ENCODE results near the gene KCNQ1. TPM values are rescaled to one million over a fixed set of nuclear protein-coding genes. Genes with fewer than 3 reads are reported as not detected.

KCNQ1 gene
- total RNA-seq, 1 experiment from 2014 or later = 1.0 TPM

DNA sequence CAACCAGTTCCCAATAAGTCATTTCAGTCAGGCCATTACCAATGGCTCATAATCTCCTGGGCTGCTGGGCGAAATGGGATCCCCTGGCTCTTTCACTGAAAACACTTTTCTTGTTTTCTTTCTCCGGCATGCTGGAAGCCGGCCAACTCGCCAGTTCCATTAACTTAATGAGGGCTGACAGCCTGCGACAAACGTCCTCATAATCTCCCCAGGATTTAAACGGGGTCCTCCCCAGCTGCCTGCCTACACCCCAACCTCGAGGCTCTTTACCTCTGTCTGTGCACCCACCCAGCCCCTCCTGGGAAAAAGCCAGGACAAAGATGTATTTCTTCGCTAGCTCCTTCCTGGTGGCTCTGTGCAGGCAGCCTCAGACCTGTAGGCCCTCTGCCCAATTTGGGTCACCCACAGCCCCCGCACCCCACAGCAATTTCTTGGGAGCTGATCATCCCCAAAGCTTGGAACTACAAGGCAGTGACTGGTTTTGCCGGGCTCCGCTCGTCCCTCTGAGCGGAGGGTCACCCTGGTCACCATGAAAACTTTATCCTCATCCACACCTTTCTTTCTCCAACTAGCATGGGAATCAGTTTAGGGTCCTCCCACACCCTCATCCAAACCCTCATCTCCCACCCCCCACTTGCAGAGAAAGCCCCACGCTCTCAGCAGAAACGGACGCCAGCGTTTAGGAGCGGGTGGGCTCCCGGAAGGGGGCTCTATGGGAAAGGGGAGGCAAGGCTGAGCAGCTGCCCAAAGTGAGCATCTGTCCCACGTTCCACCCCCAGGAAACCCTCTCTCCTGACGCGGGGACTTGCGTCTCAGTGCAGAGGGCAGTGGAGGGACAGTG, 306.1 kb downstream of the KCNQ1 start:
- H3K27ac Mint-ChIP-seq (ENCODE audit: unreplicated experiment) = no peak overlapping the region
- H3K36me3 Mint-ChIP-seq (ENCODE audit: insufficient read depth, unreplicated experiment) = no peaks in the 10 kb centered on the region
- Histone ChIP-seq H3K4me3 (ENCODE audit: low read depth, low read length) (no peak overlapping the region), H3K27me3 (replicated peaks; ENCODE audit: control insufficient read depth, insufficient read depth, low read length) (no peaks in the 10 kb centered on the region), H3K4me1 (peaks cover 5% of the 10 kb centered on the region; the same call in 1 of the 2 replicates), H3K9me3 (peaks cover 3% of the 10 kb centered on the region; the same call in 1 of the 2 replicates), H3K36me3 (ENCODE audit: control insufficient read depth, insufficient read depth, low read length) (no peaks in the 10 kb centered on the region)
- no peaks in the 10 kb centered on the region for H3K4me1 Mint-ChIP-seq (ENCODE audit: low read depth, unreplicated experiment)
- ChIA-PET POLR2A (no interaction called here), CTCF (no interaction called here)
- intact Hi-C loops (cut with micrococcal nuclease; ENCODE audit: unreplicated experiment) = no loop called here
- H3K4me3 Mint-ChIP-seq (ENCODE audit: unreplicated experiment) = no peak overlapping the region
- TF ChIP-seq, protein P1, sequence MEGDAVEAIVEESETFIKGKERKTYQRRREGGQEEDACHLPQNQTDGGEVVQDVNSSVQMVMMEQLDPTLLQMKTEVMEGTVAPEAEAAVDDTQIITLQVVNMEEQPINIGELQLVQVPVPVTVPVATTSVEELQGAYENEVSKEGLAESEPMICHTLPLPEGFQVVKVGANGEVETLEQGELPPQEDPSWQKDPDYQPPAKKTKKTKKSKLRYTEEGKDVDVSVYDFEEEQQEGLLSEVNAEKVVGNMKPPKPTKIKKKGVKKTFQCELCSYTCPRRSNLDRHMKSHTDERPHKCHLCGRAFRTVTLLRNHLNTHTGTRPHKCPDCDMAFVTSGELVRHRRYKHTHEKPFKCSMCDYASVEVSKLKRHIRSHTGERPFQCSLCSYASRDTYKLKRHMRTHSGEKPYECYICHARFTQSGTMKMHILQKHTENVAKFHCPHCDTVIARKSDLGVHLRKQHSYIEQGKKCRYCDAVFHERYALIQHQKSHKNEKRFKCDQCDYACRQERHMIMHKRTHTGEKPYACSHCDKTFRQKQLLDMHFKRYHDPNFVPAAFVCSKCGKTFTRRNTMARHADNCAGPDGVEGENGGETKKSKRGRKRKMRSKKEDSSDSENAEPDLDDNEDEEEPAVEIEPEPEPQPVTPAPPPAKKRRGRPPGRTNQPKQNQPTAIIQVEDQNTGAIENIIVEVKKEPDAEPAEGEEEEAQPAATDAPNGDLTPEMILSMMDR (IDR thresholded peaks at IDR 0.05; ENCODE audit: insufficient read depth in 1 of 2, low read depth in 1 of 2, low read length in 1 of 2, severe bottlenecking in 1 of 2, unreplicated experiment in 1 of 2) = no peak
- H3K9me3 Mint-ChIP-seq (ENCODE audit: unreplicated experiment) = no peaks in the 10 kb centered on the region
- no TSS peak for BruUV-seq (replicated peaks)
- no peaks in the 10 kb centered on the region for H3K27me3 Mint-ChIP-seq (ENCODE audit: insufficient read depth, unreplicated experiment)
- peak in 1 of 2 experiments; percentile 22 for DNase-seq

DNA sequence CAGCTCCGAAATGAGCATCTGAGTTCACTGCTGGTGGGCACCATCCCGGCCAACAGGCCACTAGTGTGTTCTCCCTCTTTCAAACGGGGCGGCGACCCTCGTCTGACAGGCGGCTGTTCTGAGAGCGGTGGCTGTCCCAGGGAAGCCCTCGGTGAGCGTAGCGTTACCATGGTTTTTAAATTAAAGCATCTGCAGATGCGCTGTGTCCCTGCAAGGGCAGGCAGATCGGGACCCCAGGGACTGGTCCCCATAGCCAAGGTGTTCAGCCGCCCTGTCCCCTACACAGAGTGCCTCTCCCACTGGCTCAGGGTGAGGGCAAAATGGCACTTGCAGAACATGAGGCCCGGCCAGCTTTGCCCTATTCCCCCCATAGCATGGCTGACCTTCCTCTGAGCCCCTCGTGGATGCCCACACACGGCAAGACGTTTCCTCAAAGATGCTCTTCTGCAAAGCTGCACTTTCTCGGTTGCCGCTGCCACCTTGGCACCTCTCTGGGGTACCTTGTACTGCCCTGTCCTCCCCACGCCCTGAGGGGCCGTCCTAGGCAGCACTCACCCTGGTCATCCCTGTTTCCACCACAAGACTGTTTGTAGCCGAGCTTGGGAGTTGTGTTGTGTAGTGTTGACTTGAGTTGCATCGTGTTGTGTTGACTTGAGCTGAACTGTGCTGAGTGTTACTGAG, 306.9 kb downstream of the KCNQ1 start:
- H3K27me3 ChIP-seq (replicated peaks; ENCODE audit: control insufficient read depth, insufficient read depth, low read length) = no peaks in the 10 kb centered on the region
- ChIA-PET POLR2A (no interaction called here), CTCF (no interaction called here)
- Mint-ChIP-seq H3K4me3 (ENCODE audit: unreplicated experiment) (no peak overlapping the region), H3K27me3 (ENCODE audit: insufficient read depth, unreplicated experiment) (no peaks in the 10 kb centered on the region), H3K36me3 (ENCODE audit: insufficient read depth, unreplicated experiment) (no peaks in the 10 kb centered on the region), H3K27ac (ENCODE audit: unreplicated experiment) (no peak overlapping the region), H3K9me3 (ENCODE audit: unreplicated experiment) (no peaks in the 10 kb centered on the region), H3K4me1 (ENCODE audit: low read depth, unreplicated experiment) (no peaks in the 10 kb centered on the region)
- H3K4me3 ChIP-seq (ENCODE audit: low read depth, low read length) = no peak overlapping the region
- intact Hi-C loops (cut with micrococcal nuclease; ENCODE audit: unreplicated experiment) = no loop called here
- DNase-seq = peak in 1 of 2 experiments; percentile 16
- peaks cover 5% of the 10 kb centered on the region; the same call in 1 of the 2 replicates for H3K4me1 ChIP-seq
- no TSS peak for BruUV-seq (replicated peaks)
- TF ChIP-seq, protein P1 (IDR thresholded peaks at IDR 0.05; ENCODE audit: insufficient read depth in 1 of 2, low read depth in 1 of 2, low read length in 1 of 2, severe bottlenecking in 1 of 2, unreplicated experiment in 1 of 2) = no peak
- peaks cover 3% of the 10 kb centered on the region; the same call in 1 of the 2 replicates for H3K9me3 ChIP-seq
- no peaks in the 10 kb centered on the region for H3K36me3 ChIP-seq (ENCODE audit: control insufficient read depth, insufficient read depth, low read length)

DNA sequence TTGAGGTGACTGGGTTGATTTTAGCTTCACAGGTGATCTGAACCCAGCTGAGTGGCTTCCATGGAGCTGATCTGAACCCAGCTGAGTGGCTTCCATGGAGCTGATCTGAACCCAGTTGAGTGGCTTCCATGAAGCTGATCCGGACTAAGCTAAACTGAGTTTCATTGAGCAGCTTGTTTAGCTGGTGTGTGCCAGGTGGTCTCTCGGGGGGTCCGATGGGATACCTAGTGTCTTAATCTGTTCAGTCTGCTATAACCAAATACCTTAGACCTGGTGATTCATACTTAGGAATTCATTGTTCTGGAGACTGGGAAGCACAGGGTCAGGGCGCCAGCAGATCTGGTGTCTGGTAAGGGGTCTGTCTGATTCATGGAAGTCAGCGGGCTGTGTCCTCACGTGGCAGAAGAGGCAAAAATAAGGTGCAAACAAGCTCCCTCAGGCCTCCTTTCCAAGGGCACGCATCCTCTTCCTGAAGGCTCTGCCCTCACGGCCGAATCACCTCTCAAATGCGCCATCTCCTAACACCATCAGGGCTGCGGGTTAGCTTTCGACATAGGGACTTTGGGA, 307.5 kb downstream of the KCNQ1 start:
- Mint-ChIP-seq H3K4me3 (ENCODE audit: unreplicated experiment) (no peak overlapping the region), H3K4me1 (ENCODE audit: low read depth, unreplicated experiment) (no peaks in the 10 kb centered on the region), H3K36me3 (ENCODE audit: insufficient read depth, unreplicated experiment) (no peaks in the 10 kb centered on the region), H3K27ac (ENCODE audit: unreplicated experiment) (no peak overlapping the region), H3K9me3 (ENCODE audit: unreplicated experiment) (no peaks in the 10 kb centered on the region), H3K27me3 (ENCODE audit: insufficient read depth, unreplicated experiment) (no peaks in the 10 kb centered on the region)
- ChIA-PET POLR2A (no interaction called here), CTCF (no interaction called here)
- TF ChIP-seq, protein P1 (IDR thresholded peaks at IDR 0.05; ENCODE audit: insufficient read depth in 1 of 2, low read depth in 1 of 2, low read length in 1 of 2, severe bottlenecking in 1 of 2, unreplicated experiment in 1 of 2) = no peak
- Histone ChIP-seq H3K27me3 (replicated peaks; ENCODE audit: control insufficient read depth, insufficient read depth, low read length) (no peaks in the 10 kb centered on the region), H3K4me3 (ENCODE audit: low read depth, low read length) (no peak overlapping the region), H3K36me3 (ENCODE audit: control insufficient read depth, insufficient read depth, low read length) (no peaks in the 10 kb centered on the region), H3K4me1 (peaks cover 5% of the 10 kb centered on the region; the same call in 1 of the 2 replicates), H3K9me3 (peaks cover 7% of the 10 kb centered on the region; the same call in 1 of the 2 replicates)
- peak in 1 of 2 experiments; percentile 33 for DNase-seq
- BruUV-seq (replicated peaks) = no TSS peak
- intact Hi-C loops (cut with micrococcal nuclease; ENCODE audit: unreplicated experiment) = no loop called here

Data from Caco-2 (cell line).